Mucosa of descending colon (tissue), 3 donors: ENCODE data around the gene LSG1. TPM values are rescaled to one million over a fixed set of nuclear protein-coding genes. Genes with fewer than 3 reads are reported as not detected.

Source experiments
- ATAC-seq: fragments of 200-7000 bp; cut with Tn5 transposase; one replicate; pipeline ENCODE4 v1.9.1; 2020; ENCODE audit warnings: mild to moderate bottlenecking, moderate library complexity
- DNase-seq, 3 donors: peaks; one replicate each; pipeline ENCODE4 v3.0.0-alpha.2; 2020
- H3K36me3 ChIP-seq: fragments of 200-600 bp; one replicate; pipeline ENCODE4 v1.8.0; 2021; ENCODE audit warnings: low read depth, mild to moderate bottlenecking
- H3K4me1 ChIP-seq: fragments of 200-600 bp; one replicate; pipeline ENCODE4 v1.8.0; 2021; ENCODE audit warnings: low read depth, mild to moderate bottlenecking
- H3K4me3 ChIP-seq: fragments of 200-600 bp; one replicate; pipeline ENCODE4 v1.8.0; 2021; ENCODE audit warnings: mild to moderate bottlenecking
- H3K9me3 ChIP-seq: fragments of 200-600 bp; one replicate; pipeline ENCODE4 v1.8.0; 2021; ENCODE audit warnings: mild to moderate bottlenecking
- intact Hi-C, 2 donors: fragments of 100-400 bp; cut with DNase I in 1 of 2; cut with micrococcal nuclease in 1 of 2; formaldehyde crosslinking; loops; one replicate each; pipeline versions ENCODE4 v1.11.0 to v1.11.1; 2022; cut with DNase I, micrococcal nuclease
- total RNA-seq, 3 donors: library from RNA; stranded (reverse); fragmentation: NEBNext Ultra II Directional in 2 of 3; extraction: Animal tissue kit (Norgen Biotek cat#: 25700) in 2 of 3; gene quantifications; one replicate each; pipeline versions ENCODE4 v1.2.1 to v1.2.4, GENCODE V29; 2021 to 2023
- TF ChIP-seq, protein P1 (sequence below): fragments of 200-600 bp; IDR thresholded peaks from one replicate; pipeline ENCODE4 v1.8.0; 2022; ENCODE audit warnings: antibody characterized with exemption, mild to moderate bottlenecking
- donor health status: DM: no; HTN: no; CAD: no; lungs with moderate emphysema.
- donor health status: DM: no; HTN: no; CAD: no.
- donor health status: DM: no; HTN: yes; CAD: no.

The LSG1 gene
- total RNA-seq, 3 donors from 2014 or later, result 34.0 to 35.6 (median 35.5) TPM

DNA sequence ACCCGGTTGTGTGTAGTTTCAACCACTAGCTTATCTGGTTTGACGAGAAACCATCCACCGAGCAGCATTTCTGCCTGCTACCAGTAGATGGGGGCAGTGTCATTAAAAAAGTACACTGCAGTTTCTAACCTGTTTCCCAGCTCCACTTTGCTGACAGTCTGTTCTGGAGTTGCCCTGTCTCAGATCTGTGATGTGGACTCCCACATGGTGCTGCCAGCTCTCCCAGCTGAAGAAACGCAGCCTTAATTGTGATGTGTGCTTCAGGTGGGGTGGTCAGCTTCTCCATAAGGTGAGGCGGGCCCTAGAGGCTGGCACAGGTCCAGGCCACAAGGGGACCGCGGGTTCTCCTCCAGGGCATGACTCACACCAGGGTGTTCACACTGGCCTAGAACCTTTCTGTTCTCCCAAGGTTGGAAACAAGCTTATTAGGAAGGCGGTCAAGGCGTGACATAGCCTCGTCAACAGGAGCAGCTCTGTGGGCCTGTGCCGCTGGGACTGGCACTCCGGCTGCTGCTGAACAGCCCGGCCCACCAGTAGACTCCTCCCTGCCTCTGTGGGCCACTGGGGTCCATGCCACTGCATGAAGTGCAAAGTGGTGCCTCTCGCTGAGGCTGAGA, 10.8 kb upstream of the LSG1 start:
- intact Hi-C loops, result loop anchor here (5.0 to 10.0 kb wide), 2 partner anchors 424 to 582 kb away; no protein-coding TSS in a partner anchor
- no peaks in the 10 kb centered on the region for H3K36me3 ChIP-seq
- TF ChIP-seq, protein P1, sequence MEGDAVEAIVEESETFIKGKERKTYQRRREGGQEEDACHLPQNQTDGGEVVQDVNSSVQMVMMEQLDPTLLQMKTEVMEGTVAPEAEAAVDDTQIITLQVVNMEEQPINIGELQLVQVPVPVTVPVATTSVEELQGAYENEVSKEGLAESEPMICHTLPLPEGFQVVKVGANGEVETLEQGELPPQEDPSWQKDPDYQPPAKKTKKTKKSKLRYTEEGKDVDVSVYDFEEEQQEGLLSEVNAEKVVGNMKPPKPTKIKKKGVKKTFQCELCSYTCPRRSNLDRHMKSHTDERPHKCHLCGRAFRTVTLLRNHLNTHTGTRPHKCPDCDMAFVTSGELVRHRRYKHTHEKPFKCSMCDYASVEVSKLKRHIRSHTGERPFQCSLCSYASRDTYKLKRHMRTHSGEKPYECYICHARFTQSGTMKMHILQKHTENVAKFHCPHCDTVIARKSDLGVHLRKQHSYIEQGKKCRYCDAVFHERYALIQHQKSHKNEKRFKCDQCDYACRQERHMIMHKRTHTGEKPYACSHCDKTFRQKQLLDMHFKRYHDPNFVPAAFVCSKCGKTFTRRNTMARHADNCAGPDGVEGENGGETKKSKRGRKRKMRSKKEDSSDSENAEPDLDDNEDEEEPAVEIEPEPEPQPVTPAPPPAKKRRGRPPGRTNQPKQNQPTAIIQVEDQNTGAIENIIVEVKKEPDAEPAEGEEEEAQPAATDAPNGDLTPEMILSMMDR, result peak; percentile 63
- peaks cover 14% of the 10 kb centered on the region for H3K4me1 ChIP-seq
- no peaks in the 10 kb centered on the region for H3K9me3 ChIP-seq
- ATAC-seq, result peak; percentile 70
- H3K4me3 ChIP-seq, result no peak overlapping the region
- DNase-seq, result peak; percentile 72 to 80 (median 77)

DNA sequence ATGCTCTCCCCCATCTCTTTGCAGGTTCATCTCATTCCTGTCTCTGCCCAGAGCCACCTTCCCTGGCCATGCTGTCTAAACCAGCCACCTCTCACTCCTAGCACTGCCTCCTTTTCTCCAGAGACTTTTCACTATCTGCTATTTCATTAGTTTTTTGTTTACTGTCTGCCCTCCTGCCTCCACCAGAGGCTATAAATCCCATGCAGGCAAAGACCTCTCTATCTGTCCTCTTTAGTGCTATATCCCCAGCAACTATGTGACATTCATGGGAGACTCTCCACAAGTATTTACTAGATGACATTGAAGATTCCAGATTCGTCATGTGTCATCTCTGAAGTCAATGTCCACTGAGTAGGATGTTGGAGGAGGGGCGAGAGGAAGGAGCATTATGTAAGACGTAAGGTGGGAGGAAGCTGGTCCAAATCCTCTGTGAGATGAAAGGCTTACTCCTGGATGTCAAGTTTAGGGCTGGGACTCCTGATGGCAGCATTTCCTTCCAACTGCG, 10.2 kb upstream of the LSG1 start:
- H3K9me3 ChIP-seq, result no peaks in the 10 kb centered on the region
- DNase-seq (no peak), ATAC-seq (no peak)
- intact Hi-C loops, result loop anchor here (5.0 to 10.0 kb wide), 2 partner anchors 425 to 583 kb away; no protein-coding TSS in a partner anchor
- H3K4me3 ChIP-seq, result no peak overlapping the region
- TF ChIP-seq, protein P1, result no peak
- no peaks in the 10 kb centered on the region for H3K36me3 ChIP-seq
- peaks cover 10% of the 10 kb centered on the region for H3K4me1 ChIP-seq

DNA sequence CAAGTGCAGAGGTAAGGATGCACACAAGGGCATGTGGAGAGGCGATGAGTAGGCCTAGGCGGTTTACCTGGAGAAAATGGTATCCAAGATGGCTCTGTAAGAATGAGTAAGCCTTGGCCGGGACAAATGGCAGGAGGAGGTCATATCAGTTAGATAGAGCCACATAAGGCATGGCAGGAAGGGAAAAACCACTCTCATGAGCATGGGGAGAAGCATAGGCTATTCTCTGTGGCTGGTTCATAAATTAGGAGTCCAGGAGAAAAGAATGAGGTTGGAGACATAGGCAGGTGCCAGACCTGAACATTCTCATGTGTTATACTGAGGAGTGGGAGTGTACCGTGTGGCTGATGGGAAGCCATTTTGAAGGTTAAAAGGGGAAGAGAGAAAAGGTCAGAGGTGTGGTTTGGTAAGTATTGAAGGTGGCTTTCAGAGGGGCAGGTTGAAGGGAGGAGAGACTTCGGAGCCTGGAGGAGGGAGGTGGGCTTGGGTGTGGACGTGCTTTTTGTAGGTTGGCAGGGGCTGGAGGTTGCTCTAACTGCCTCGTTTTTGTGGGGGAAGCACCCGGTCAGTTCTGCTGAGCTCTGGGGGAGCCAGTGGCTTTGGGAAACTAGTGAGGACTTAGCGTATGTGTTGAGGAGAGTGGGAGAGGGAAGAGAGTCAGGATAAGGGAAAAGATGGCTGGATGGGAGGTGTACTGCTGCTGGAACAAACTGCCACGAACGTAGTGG, 9.1 kb upstream of the LSG1 start:
- no peaks in the 10 kb centered on the region for H3K9me3 ChIP-seq
- no peak overlapping the region for H3K4me3 ChIP-seq
- TF ChIP-seq, protein P1, result no peak
- no peaks in the 10 kb centered on the region for H3K36me3 ChIP-seq
- H3K4me1 ChIP-seq, result peaks cover 5% of the 10 kb centered on the region
- DNase-seq (no peak), ATAC-seq (no peak)
- intact Hi-C loops, result loop anchor here (5.0 to 10.0 kb wide), 2 partner anchors 426 to 584 kb away; no protein-coding TSS in a partner anchor

DNA sequence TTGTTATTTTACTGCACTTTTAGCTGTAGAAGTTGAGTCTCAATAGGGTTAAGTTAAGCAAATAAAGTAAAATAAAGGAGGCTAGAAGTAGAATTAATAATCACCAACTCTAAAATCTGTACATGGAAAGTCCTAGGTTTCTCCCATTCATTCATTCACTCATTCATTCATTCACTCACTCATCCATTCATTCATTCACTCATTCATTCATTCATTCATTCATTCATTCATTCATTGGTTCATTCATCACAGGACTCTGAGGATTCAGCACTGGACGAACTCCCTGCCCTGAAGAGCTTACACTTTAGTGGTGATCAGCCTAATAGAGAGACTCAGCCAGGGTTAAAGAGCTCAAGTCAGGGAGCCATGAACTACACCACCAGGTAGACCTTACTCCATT, 4.5 kb upstream of the LSG1 start:
- TF ChIP-seq, protein P1, result no peak
- Histone ChIP-seq H3K4me1 (peaks cover under 1% of the 10 kb centered on the region), H3K9me3 (no peaks in the 10 kb centered on the region), H3K36me3 (no peaks in the 10 kb centered on the region), H3K4me3 (no peak overlapping the region)
- DNase-seq (no peak), ATAC-seq (no peak)
- intact Hi-C loops, result no loop called here

DNA sequence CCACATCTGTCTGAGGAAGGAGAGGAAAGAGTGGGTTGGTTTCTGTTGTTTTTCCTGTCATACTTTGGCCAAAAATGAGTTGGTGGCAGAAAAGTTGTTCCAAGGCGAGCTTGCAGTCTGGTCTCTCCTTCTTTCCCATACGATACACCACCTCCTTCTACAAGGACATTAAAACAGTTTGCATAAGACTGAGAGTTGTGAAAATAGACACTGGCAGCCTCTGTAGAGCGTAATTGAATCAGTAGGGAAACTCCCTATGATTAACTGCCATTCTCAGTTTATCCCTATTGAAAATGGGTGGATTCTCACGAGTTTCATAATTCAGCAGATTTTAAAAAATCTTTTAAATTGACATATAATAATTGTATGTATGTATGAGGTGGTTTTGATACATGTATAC, 3.7 kb upstream of the LSG1 start:
- Histone ChIP-seq H3K4me3 (no peak overlapping the region), H3K9me3 (no peaks in the 10 kb centered on the region), H3K36me3 (no peaks in the 10 kb centered on the region), H3K4me1 (peaks cover 9% of the 10 kb centered on the region)
- DNase-seq (no peak), ATAC-seq (no peak)
- intact Hi-C loops, result no loop called here
- TF ChIP-seq, protein P1, result no peak
